ENCODE measurements around the gene RAB40A. TPM values are rescaled to one million over a fixed set of nuclear protein-coding genes. Genes with fewer than 3 reads are reported as not detected.

RAB40A gene, protein sequence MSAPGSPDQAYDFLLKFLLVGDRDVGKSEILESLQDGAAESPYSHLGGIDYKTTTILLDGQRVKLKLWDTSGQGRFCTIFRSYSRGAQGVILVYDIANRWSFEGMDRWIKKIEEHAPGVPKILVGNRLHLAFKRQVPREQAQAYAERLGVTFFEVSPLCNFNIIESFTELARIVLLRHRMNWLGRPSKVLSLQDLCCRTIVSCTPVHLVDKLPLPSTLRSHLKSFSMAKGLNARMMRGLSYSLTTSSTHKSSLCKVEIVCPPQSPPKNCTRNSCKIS
- 0.19 and 0.22 TPM in 2 replicates for polyA plus RNA-seq (2011; rRNA removed)
- polyA minus RNA-seq (2011; rRNA and poly(A)+ RNA removed), result 0.30 and 0.32 TPM in 2 replicates

DNA sequence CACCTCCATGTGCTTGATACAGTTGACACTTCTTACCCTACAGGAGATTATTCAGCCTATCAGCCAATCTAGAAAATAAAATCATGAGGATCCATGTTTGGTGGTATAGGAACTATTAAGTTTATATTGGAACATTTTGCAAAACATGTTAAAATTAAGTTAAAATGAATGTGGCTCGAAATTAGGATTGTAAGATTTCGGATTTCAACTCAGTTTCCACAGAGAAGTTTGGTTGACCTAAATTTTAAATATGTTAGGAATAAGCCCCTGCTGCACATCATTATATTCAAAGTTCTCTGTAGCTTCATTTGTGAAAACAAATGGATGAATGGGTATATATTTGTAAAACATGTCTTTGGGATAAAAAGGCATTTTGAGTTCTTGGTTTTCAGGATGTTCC, at the start of gene RAB40A:
TSS of gene RAB40A (minus strand) at position 101 of the 400 bp plus-strand sequence. CDS start 18,733 bp downstream, outside the sequence.
- H3K4me3 ChIP-seq (ENCODE audit: low read depth, low read length), result no peak within 1 kb of the TSS
- H3K27me3 ChIP-seq (ENCODE audit: control insufficient read depth, insufficient read depth, low read length), result no peaks in the 10 kb centered on the region
- H3K27ac ChIP-seq (ENCODE audit: low read depth, low read length), result no peak within 1 kb of the TSS
- ChIA-PET CTCF (no interaction called here), POLR2A (no interaction called here)
- no peaks in the 10 kb centered on the region for H3K9me3 ChIP-seq (ENCODE audit: control insufficient read depth, insufficient read depth, low read length)
- DNase-seq (ENCODE audit: low read depth, low spot score), result no peak
- TF ChIP-seq, protein P1, sequence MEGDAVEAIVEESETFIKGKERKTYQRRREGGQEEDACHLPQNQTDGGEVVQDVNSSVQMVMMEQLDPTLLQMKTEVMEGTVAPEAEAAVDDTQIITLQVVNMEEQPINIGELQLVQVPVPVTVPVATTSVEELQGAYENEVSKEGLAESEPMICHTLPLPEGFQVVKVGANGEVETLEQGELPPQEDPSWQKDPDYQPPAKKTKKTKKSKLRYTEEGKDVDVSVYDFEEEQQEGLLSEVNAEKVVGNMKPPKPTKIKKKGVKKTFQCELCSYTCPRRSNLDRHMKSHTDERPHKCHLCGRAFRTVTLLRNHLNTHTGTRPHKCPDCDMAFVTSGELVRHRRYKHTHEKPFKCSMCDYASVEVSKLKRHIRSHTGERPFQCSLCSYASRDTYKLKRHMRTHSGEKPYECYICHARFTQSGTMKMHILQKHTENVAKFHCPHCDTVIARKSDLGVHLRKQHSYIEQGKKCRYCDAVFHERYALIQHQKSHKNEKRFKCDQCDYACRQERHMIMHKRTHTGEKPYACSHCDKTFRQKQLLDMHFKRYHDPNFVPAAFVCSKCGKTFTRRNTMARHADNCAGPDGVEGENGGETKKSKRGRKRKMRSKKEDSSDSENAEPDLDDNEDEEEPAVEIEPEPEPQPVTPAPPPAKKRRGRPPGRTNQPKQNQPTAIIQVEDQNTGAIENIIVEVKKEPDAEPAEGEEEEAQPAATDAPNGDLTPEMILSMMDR (IDR thresholded peaks at IDR 0.05; ENCODE audit: low read depth, low read length), result no peak

DNA sequence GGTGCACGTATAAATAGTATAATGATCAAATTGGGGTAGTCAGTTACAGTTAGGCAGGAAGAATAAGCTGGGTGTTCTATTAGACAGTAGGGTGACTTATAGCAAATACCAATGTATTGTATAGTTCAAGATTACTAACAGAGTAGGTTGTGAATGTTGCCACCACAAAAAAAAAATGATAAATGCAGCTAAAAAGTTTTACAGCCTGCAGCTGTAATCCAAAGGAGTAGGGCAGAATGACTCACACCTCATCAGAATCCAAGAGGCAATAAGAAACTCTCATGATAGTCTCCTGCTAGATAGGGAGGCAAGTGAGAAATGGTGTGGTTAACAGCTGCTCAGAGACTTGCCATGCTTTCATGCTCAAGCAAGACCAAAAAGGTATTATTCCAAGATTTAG, 46.5 kb upstream of the RAB40A start:
- ChIA-PET CTCF (interaction anchor here (1.1 kb wide), 1 partner anchor 64 kb away, joined by 4 read pairs; no protein-coding TSS in a partner anchor), POLR2A (interaction anchor here (0.8 kb wide), 1 partner anchor 211 kb away, joined by 9 read pairs; no protein-coding TSS in a partner anchor)
- Histone ChIP-seq H3K27me3 (ENCODE audit: control insufficient read depth, insufficient read depth, low read length) (no peaks in the 10 kb centered on the region), H3K9me3 (ENCODE audit: control insufficient read depth, insufficient read depth, low read length) (no peaks in the 10 kb centered on the region), H3K4me3 (ENCODE audit: low read depth, low read length) (no peak overlapping the region), H3K27ac (ENCODE audit: low read depth, low read length) (no peak overlapping the region)
- peak; percentile 6 for DNase-seq (ENCODE audit: low read depth, low spot score)
- TF ChIP-seq, protein P1 (IDR thresholded peaks at IDR 0.05; ENCODE audit: low read depth, low read length), result no peak

DNA sequence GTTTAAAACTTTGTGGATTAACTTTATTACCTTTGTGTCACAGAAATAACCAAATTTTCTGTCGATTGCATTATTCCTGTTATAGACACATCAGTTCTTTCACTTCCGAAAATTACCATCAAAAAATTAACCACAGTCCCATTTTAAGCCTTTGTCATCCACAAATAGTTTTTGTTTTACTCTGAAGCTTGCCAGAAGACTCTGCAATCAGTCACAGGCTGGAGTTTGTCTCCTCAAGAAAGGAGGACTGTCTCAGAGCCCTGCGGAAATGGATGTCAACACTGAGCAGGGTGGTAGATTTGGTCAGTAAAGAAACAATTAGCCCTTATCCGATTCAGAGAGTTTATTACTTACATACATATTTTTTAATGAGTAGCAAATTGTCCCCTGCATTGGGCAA, 45.9 kb upstream of the RAB40A start:
- CTCF ChIA-PET, result interaction anchor here (1.1 kb wide), 1 partner anchor 65 kb away, joined by 4 read pairs; no protein-coding TSS in a partner anchor
- Histone ChIP-seq H3K27ac (ENCODE audit: low read depth, low read length) (no peak overlapping the region), H3K27me3 (ENCODE audit: control insufficient read depth, insufficient read depth, low read length) (no peaks in the 10 kb centered on the region), H3K4me3 (ENCODE audit: low read depth, low read length) (no peak overlapping the region), H3K9me3 (ENCODE audit: control insufficient read depth, insufficient read depth, low read length) (no peaks in the 10 kb centered on the region)
- TF ChIP-seq, protein P1 (IDR thresholded peaks at IDR 0.05; ENCODE audit: low read depth, low read length), result no peak
- POLR2A ChIA-PET, result interaction anchor here (0.8 kb wide), 1 partner anchor 212 kb away, joined by 9 read pairs; no protein-coding TSS in a partner anchor
- no peak for DNase-seq (ENCODE audit: low read depth, low spot score)

DNA sequence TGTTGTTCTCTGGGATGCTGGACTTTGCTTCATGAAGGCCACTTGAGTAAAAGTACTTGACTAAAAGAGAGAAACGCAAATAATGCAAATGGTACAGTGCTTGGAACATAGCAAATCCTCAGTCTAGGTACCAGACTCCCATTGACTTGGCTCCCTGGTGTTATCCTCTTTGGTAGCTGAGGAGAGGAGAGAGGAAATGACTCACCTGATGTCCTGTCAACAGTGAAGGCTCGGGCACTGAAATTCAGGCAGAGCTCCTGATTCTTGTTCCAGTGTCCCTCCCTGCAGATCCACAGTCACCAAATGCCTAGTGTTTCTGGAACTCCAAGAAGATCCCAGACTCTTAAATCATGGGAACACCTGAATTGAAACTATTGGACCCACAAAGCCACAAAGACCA, 43.5 kb upstream of the RAB40A start:
- POLR2A ChIA-PET, result no interaction called here
- TF ChIP-seq, protein P1 (IDR thresholded peaks at IDR 0.05; ENCODE audit: low read depth, low read length), result no peak
- no peaks in the 10 kb centered on the region for H3K27me3 ChIP-seq (ENCODE audit: control insufficient read depth, insufficient read depth, low read length)
- no peaks in the 10 kb centered on the region for H3K9me3 ChIP-seq (ENCODE audit: control insufficient read depth, insufficient read depth, low read length)
- CTCF ChIA-PET, result no interaction called here
- DNase-seq (ENCODE audit: low read depth, low spot score), result no peak
- H3K27ac ChIP-seq (ENCODE audit: low read depth, low read length), result no peak overlapping the region
- no peak overlapping the region for H3K4me3 ChIP-seq (ENCODE audit: low read depth, low read length)

DNA sequence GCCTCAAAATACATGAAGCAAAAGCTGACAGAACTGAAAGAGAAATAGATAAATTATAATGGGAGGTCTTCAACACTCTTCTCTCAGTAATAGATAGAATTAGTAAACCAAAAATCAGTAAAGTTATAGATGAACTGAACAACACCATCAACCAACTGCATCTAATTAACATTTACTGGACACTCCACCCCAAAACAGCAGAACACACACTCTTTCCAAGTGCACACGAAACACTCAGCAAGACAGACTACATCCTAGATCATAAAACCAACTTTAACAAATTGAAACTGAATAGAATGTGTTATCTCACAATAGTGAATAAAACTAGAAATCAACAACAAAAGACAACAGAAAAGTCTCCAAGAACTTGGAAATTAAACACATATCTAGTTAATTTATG, 41.0 kb upstream of the RAB40A start:
- no peak overlapping the region for H3K4me3 ChIP-seq (ENCODE audit: low read depth, low read length)
- ChIA-PET CTCF (interaction anchor here (1.1 kb wide), 1 partner anchor 70 kb away, joined by 4 read pairs; no protein-coding TSS in a partner anchor), POLR2A (no interaction called here)
- DNase-seq (ENCODE audit: low read depth, low spot score), result no peak
- H3K27ac ChIP-seq (ENCODE audit: low read depth, low read length), result no peak overlapping the region
- H3K27me3 ChIP-seq (ENCODE audit: control insufficient read depth, insufficient read depth, low read length), result no peaks in the 10 kb centered on the region
- H3K9me3 ChIP-seq (ENCODE audit: control insufficient read depth, insufficient read depth, low read length), result no peaks in the 10 kb centered on the region
- TF ChIP-seq, protein P1 (IDR thresholded peaks at IDR 0.05; ENCODE audit: low read depth, low read length), result no peak
